H1 (cell line): Measurements from ENCODE around the gene SUPT4H1. TPM values are rescaled to one million over a fixed set of nuclear protein-coding genes. Genes with fewer than 3 reads are reported as not detected.

Experiments used
- CTCF ChIA-PET: fragments of 300-600 bp; sonication (Branson Sonifier 250); formaldehyde crosslinking; loops from one replicate; lab custom pipeline; 2021; ENCODE audit not compliant: partially characterized antibody; lab: Charles Lee
- POLR2A ChIA-PET: fragments of 300-600 bp; sonication (Branson Sonifier 250); formaldehyde crosslinking; loops from one replicate; lab custom pipeline; 2021; ENCODE audit warnings: inconsistent platforms; ENCODE audit not compliant: partially characterized antibody; lab: Charles Lee
- DNase-seq, 2 experiments: peaks; one replicate each; pipeline versions ENCODE4 v3.0.0 to v3.0.0-alpha.2; 2010 to 2022; ENCODE audit warnings: low spot score in 2 of 2, low read depth in 1 of 2, mixed read lengths in 1 of 2
- FAIRE-seq: peaks from 2 replicates; lab custom pipeline; 2011; peaks lifted over from hg19 to GRCh38; lab: Jason Lieb, UNC
- H2AFZ ChIP-seq: 2 replicates; pipeline ENCODE4 v1.8.1; 2012; ENCODE audit warnings: low read length, inconsistent platforms
- H2AK5ac ChIP-seq: 2 replicates; pipeline ENCODE4 v1.6.1; 2013; ENCODE audit warnings: low read depth, low read length
- H2BK120ac ChIP-seq: replicated peaks from 2 replicates; pipeline ENCODE3; 2013; ENCODE audit warnings: low read depth, low read length, inconsistent platforms
- H2BK12ac ChIP-seq: 2 replicates; pipeline ENCODE4 v1.6.1; 2013; ENCODE audit warnings: low read depth, low read length
- H2BK15ac ChIP-seq: 2 replicates; pipeline ENCODE4 v1.6.1; 2013; ENCODE audit warnings: low read length
- H2BK20ac ChIP-seq: 2 replicates; pipeline ENCODE4 v1.6.1; 2013; ENCODE audit warnings: low read length
- H2BK5ac ChIP-seq: 2 replicates; pipeline ENCODE4 v1.6.1; 2013; ENCODE audit warnings: low read depth, low read length
- H3K14ac ChIP-seq: 2 replicates; pipeline ENCODE4 v1.6.1; 2013; ENCODE audit warnings: inconsistent platforms; ENCODE audit not compliant: insufficient read length
- H3K18ac ChIP-seq: 2 replicates; pipeline ENCODE4 v1.6.1; 2013; ENCODE audit warnings: low read length; ENCODE audit errors: extremely low read depth
- H3K23ac ChIP-seq: 2 replicates; pipeline ENCODE4 v1.6.1; 2013; ENCODE audit warnings: inconsistent platforms; ENCODE audit not compliant: insufficient read length
- H3K23me2 ChIP-seq: 2 replicates; pipeline ENCODE4 v1.6.1; 2013; ENCODE audit warnings: low read depth, low read length
- H3K27ac ChIP-seq: 2 replicates; pipeline ENCODE4 v1.6.1; 2011; ENCODE audit warnings: low read depth, low read length, inconsistent platforms
- H3K27me3 ChIP-seq, 4 experiments: replicated peaks in 1 of 4; 1 replicate in 1 of 4; 2 replicates in 3 of 4; pipeline versions ENCODE4 v1.6.1 to v1.8.1; 2011 to 2013; ENCODE audit warnings: low read length in 3 of 4, mild to moderate bottlenecking in 3 of 4, inconsistent platforms in 2 of 4, mixed read lengths in 2 of 4, moderate library complexity in 1 of 4; ENCODE audit not compliant: control insufficient read depth in 3 of 4, insufficient read depth in 3 of 4; ENCODE audit errors: extremely low read depth in 1 of 4
- H3K36me3 ChIP-seq, 4 experiments: 2 replicates each; pipeline versions ENCODE4 v1.6.1 to v1.8.1; 2011 to 2013; ENCODE audit warnings: mild to moderate bottlenecking in 4 of 4, low read length in 3 of 4, moderate library complexity in 2 of 4, control low read depth in 1 of 4, inconsistent platforms in 1 of 4; ENCODE audit not compliant: insufficient read depth in 4 of 4, control insufficient read depth in 2 of 4
- H3K4ac ChIP-seq: replicated peaks from 2 replicates; pipeline ENCODE3; 2013; ENCODE audit warnings: low read length, low read depth, mixed read lengths, inconsistent platforms; ENCODE audit not compliant: insufficient read length
- H3K4me1 ChIP-seq, 4 experiments: replicated peaks in 1 of 4; 1 replicate in 1 of 4; 2 replicates in 3 of 4; pipeline versions ENCODE4 v1.6.1 to v1.8.1; 2011 to 2013; ENCODE audit warnings: low read length in 3 of 4, inconsistent platforms in 2 of 4, mixed read lengths in 1 of 4; ENCODE audit not compliant: insufficient read depth in 4 of 4, control insufficient read depth in 3 of 4
- H3K4me2 ChIP-seq, 2 experiments: 2 replicates each; pipeline versions ENCODE4 v1.6.1 to v1.8.1; 2011 to 2013; ENCODE audit warnings: low read depth in 2 of 2, low read length in 2 of 2, control low read depth in 1 of 2, inconsistent platforms in 1 of 2, mild to moderate bottlenecking in 1 of 2; ENCODE audit not compliant: insufficient read depth in 1 of 2
- H3K4me3 ChIP-seq, 4 experiments: fragments of 200-600, 300-600 bp in 1 of 4; sonication (generic), shearing (Covaris generic), sonication (Bioruptor Twin) in 1 of 4; 2 replicates each; pipeline versions ENCODE4 v1.5.1 to v1.8.1; 2011 to 2016; ENCODE audit warnings: low read length in 4 of 4, low read depth in 3 of 4, control low read depth in 2 of 4, inconsistent platforms in 2 of 4, mild to moderate bottlenecking in 2 of 4, mixed read lengths in 1 of 4, moderate library complexity in 1 of 4; ENCODE audit not compliant: insufficient read depth in 2 of 4; ENCODE audit errors: extremely low read depth in 1 of 4
- H3K56ac ChIP-seq: replicated peaks from 2 replicates; pipeline ENCODE3; 2013; ENCODE audit warnings: low read depth, mild to moderate bottlenecking, mixed read lengths, low read length, inconsistent platforms; ENCODE audit not compliant: insufficient read length
- H3K79me1 ChIP-seq: 2 replicates; pipeline ENCODE4 v1.6.1; 2013; ENCODE audit warnings: low read depth, low read length, control low read depth
- H3K79me2 ChIP-seq, 2 experiments: 2 replicates each; pipeline versions ENCODE4 v1.6.1 to v1.8.1; 2012 to 2013; ENCODE audit warnings: low read length in 2 of 2, mild to moderate bottlenecking in 2 of 2, inconsistent platforms in 1 of 2; ENCODE audit not compliant: insufficient read depth in 2 of 2, control insufficient read depth in 1 of 2
- H3K9ac ChIP-seq, 4 experiments: replicated peaks in 1 of 4; 1 replicate in 1 of 4; 2 replicates in 3 of 4; pipeline versions ENCODE4 v1.6.1 to v1.8.1; 2011 to 2013; ENCODE audit warnings: low read depth in 3 of 4, low read length in 3 of 4, control low read depth in 2 of 4, mild to moderate bottlenecking in 2 of 4, moderate library complexity in 2 of 4, inconsistent platforms in 1 of 4; ENCODE audit errors: extremely low read depth in 1 of 4
- H3K9me3 ChIP-seq, 2 experiments: 2 replicates each; pipeline versions ENCODE4 v1.6.1 to v1.8.1; 2012 to 2013; ENCODE audit warnings: mild to moderate bottlenecking in 2 of 2, moderate library complexity in 2 of 2, control low read depth in 1 of 2, inconsistent platforms in 1 of 2, low read depth in 1 of 2, low read length in 1 of 2, mixed read lengths in 1 of 2; ENCODE audit not compliant: insufficient read depth in 2 of 2
- H4K20me1 ChIP-seq, 2 experiments: replicated peaks in 1 of 2; 2 replicates each; pipeline versions ENCODE3 to v1.8.1; 2011 to 2013; ENCODE audit warnings: inconsistent platforms in 2 of 2, low read length in 2 of 2, mild to moderate bottlenecking in 1 of 2; ENCODE audit not compliant: insufficient read depth in 2 of 2, control insufficient read depth in 1 of 2
- H4K5ac ChIP-seq: 2 replicates; pipeline ENCODE4 v1.6.1; 2013; ENCODE audit warnings: low read length, low read depth, mixed read lengths, inconsistent platforms; ENCODE audit not compliant: insufficient read length
- H4K8ac ChIP-seq: 2 replicates; pipeline ENCODE4 v1.8.0; 2013; ENCODE audit warnings: mild to moderate bottlenecking, moderate library complexity, low read length, inconsistent platforms; ENCODE audit not compliant: insufficient read depth; ENCODE audit errors: extremely low read depth
- H4K91ac ChIP-seq: replicated peaks from 2 replicates; pipeline ENCODE3; 2013; ENCODE audit warnings: low read length, mixed read lengths, inconsistent platforms; ENCODE audit not compliant: insufficient read length
- SRF ChIP-seq: IDR thresholded peaks from 2 replicates; pipeline ENCODE4 v1.6.1; 2011; ENCODE audit warnings: mild to moderate bottlenecking, low read depth, low read length, moderate library complexity
- TEAD4 ChIP-seq: IDR thresholded peaks from 2 replicates; pipeline ENCODE4 v1.6.1; 2012; ENCODE audit warnings: low read depth, low read length, inconsistent platforms, mixed read lengths
- polyA plus RNA-seq, 7 experiments: library from polyadenylated mRNA; depleted of rRNA in 3 of 7; stranded (reverse) in 5 of 7; unstranded in 2 of 7; fragments of >200 nt in 5 of 7; fragments of 200-250 nt in 2 of 7; gene quantifications; 1 replicate in 5 of 7; 2 replicates in 1 of 7; 4 replicates in 1 of 7; pipeline versions ENCODE4 v1.2.1 to v1.2.3, GENCODE V29; 2011 to 2013; ENCODE audit warnings: missing spikeins in 2 of 7, mixed read lengths in 2 of 7
- total RNA-seq: library from RNA; stranded (reverse); fragmentation: NEBNext Ultra II Directional; extraction: Animal tissue kit (Norgen Biotek cat#: 25700); gene quantifications from 2 replicates; pipeline ENCODE4 v1.2.1, GENCODE V29; 2021

Gene SUPT4H1
- total and polyA plus RNA-seq, 2 of the 8 experiments (the other 6 are each of a cell fraction or from before 2014, with no cell fraction given), result 112 to 143 TPM

DNA sequence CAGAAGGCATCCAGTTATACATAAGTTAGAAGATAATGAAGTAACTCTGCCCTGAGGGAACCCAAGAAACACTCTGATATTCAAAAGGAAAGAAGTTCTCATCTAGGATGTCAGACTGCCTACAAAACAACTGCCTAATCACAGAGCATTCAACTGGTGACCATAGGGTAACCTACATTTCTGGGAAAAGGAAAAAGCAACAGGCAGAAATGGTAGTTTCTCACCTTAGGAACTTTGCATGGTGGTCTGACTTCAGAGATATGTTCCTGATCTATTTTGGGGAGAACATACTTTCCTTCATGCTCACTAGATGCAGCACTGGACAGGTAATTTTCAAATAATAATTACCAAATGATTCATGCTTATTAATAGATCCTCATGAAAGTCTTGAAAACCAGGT lies 48.8 kb upstream of the SUPT4H1 start:
- H3K4me3 ChIP-seq, result no peak overlapping the region
- H4K5ac ChIP-seq, result no peak overlapping the region
- no peaks in the 10 kb centered on the region for H3K79me2 ChIP-seq
- H2BK20ac ChIP-seq, result no peak overlapping the region
- no peaks in the 10 kb centered on the region for H3K36me3 ChIP-seq
- H4K91ac ChIP-seq, result no peak overlapping the region
- H2BK15ac ChIP-seq, result no peak overlapping the region
- H3K79me1 ChIP-seq, result no peaks in the 10 kb centered on the region
- H3K56ac ChIP-seq, result no peak overlapping the region
- no peak overlapping the region for H3K14ac ChIP-seq
- no peak overlapping the region for H2BK5ac ChIP-seq
- H3K4ac ChIP-seq, result no peak overlapping the region
- H3K4me1 ChIP-seq, result peaks cover 2 to 12% (median 8%) of the 10 kb centered on the region in 4 experiments; a peak in 4 of 7 replicates
- no peak overlapping the region for H3K18ac ChIP-seq
- TF ChIP-seq TEAD4 (no peak), SRF (no peak)
- DNase-seq, result no peak
- no peak overlapping the region for H3K23ac ChIP-seq
- no peak overlapping the region for H4K8ac ChIP-seq
- no peak overlapping the region for H2AFZ ChIP-seq
- no peak for FAIRE-seq
- no peaks in the 10 kb centered on the region for H3K9me3 ChIP-seq
- no peaks in the 10 kb centered on the region for H3K23me2 ChIP-seq
- no peak overlapping the region for H2BK12ac ChIP-seq
- no peak overlapping the region for H2AK5ac ChIP-seq
- peaks cover 0 to 2% of the 10 kb centered on the region in 2 experiments for H4K20me1 ChIP-seq
- H3K27ac ChIP-seq, result no peak overlapping the region
- no peak overlapping the region for H2BK120ac ChIP-seq
- H3K4me2 ChIP-seq, result no peak overlapping the region
- POLR2A ChIA-PET, result interaction anchor here (2.7 kb wide), 1 partner anchor 16 kb away, joined by 9 read pairs; the partner anchor contains the start of gene RNF43
- CTCF ChIA-PET, result interaction anchor here (1.2 to 1.7 kb wide), 3 partner anchors 17 to 23 kb away, joined by 3 to 8 read pairs (median 6); partner anchors contain the start of gene RNF43
- H3K27me3 ChIP-seq, result peaks cover 19 to 53% (median 39%) of the 10 kb centered on the region in 4 experiments; a peak in 6 of 7 replicates
- no peak overlapping the region for H3K9ac ChIP-seq
